SU-DHL-6 (cell line): ENCODE data around the gene TRIM17.

Experiments used
- CTCF ChIP-seq: fragments of 200-600 bp; sonication (generic); IDR thresholded peaks from one replicate; pipeline ENCODE4 v1.5.1; 2017; ENCODE audit warnings: antibody characterized with exemption, mild to moderate bottlenecking, low read length, moderate library complexity; ENCODE audit not compliant: insufficient read depth, poor library complexity, severe bottlenecking
- EZH2phosphoT487 ChIP-seq: fragments of 200-600 bp; sonication (generic), shearing (Covaris generic); conservative IDR thresholded peaks from 2 replicates; pipeline ENCODE4 v1.6.1; 2018; ENCODE audit warnings: mild to moderate bottlenecking, antibody characterized with exemption, low read length, moderate library complexity, mixed read lengths

- no peak for TF ChIP-seq CTCF
- no peak for TF ChIP-seq EZH2phosphoT487
These were observed 48.6 kb downstream of the TRIM17 start for GRCh38 chr1:228367798-228368791.
